HG02759 (cell line): ENCODE measurements around the gene RMND5B.
"Not testable (repeated sequence)": the region's sequence is repeated elsewhere in the genome, so short reads cannot be mapped to it uniquely, and the experiment has no call there.

Experiments
- ATAC-seq: cut with Tn5 transposase; IDR thresholded peaks from one replicate; pipeline ENCODE4 v1.9.1; 2021; ENCODE audit warnings: mild to moderate bottlenecking, moderate library complexity; ENCODE audit not compliant: unreplicated experiment

The RMND5B gene

GRCh38 chr5:178130234-178130575, 609 bp upstream of the RMND5B start:
- ATAC-seq, result not testable (repeated sequence)

DNA sequence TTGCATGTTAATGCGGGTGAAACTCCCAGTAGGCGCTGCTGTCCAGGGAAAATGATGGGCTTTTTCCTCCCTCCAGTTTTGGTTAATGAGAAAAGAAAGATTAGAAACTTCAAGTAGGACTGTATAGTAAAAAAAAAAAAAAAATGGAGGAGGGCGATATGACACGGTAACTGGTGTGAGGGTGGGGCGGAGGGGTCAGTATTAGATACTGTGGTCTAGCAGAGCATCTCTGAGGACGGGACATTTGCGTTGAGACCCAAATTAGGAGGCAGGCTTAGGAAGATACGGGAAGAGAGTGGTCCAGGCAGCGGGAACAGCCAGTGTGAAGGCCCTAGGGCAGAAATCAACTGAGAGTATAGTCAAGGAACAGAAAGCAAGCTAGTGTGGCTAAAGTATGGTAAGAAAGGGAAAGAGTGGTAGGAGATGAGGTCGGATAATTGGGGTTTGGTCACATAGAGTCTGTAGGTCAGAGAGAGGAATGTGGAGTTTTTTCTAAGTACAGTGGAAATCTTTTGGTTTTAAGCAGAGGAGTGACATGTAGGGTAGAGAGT, 707 bp downstream of the RMND5B start:
- no peak for ATAC-seq

DNA sequence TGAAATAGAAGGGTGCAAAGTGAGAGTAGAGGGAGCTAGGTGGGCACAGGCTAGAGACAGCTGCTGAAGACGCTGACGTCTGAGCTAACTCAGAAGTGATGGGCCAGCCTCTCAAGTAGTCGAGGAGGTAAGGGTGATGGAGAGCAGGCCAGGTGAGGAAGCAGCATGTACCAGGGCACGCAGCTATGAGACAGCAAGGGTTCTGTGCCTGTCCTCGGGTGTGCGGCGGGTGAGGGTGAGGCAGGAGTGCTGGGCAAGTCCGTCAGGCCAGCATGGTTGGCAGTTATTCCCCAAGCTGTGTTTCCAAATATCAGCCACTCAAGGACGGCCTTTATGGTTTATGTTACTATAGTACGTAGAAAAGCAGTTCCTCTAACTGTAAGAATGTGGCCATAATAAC, 6.2 kb downstream of the RMND5B start:
- no peak for ATAC-seq

DNA sequence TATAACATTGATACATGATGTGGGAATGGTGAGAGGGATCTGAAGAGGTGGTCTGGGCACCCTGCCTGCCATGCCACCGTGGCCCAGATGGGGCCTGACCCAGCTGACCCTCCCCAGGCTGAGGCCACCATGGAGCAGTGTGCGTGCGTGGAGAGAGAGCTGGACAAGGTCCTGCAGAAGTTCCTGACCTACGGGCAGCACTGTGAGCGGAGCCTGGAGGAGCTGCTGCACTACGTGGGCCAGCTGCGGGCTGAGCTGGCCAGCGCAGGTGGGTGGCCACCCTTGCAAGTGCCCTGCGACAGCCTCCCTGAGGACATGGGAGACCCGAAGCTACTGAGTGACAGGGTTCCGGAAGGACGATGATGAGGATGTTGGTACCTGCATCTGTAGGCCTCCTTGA, 7.2 kb downstream of the RMND5B start:
- ATAC-seq, result no peak

DNA sequence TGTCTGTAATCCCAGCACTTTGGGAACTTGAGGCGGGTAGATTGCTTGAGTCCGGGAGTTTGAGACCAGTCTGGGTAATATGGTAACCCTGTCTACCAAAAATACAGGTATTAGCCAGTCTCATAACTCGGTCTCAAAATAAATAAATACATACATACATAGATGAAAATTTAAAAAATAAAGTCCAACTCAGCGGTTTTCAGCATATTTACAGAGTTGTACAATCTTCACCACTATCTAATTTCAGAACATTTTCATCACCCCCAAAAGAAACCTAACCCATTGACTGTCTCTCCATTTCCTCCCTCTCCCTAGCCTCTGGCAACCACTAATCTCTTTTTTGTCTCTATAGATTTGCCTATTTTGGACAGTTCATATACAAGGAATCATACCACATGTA, 10.7 kb downstream of the RMND5B start:
- no peak for ATAC-seq

GRCh38 chr5:178142642-178143041, 11.8 kb downstream of the RMND5B start:
- no peak for ATAC-seq

- no peak for ATAC-seq
Measured at GRCh38 chr5:178143246-178143645, 12.4 kb downstream of the RMND5B start.

- no peak for ATAC-seq
Measured at GRCh38 chr5:178143901-178144300, 13.1 kb downstream of the RMND5B start.

- ATAC-seq, result peak; percentile 68
Measured at GRCh38 chr5:178145965-178146820, 15.4 kb downstream of the RMND5B start.

- ATAC-seq, result no peak
Measured at GRCh38 chr5:178147406-178147805, 16.6 kb downstream of the RMND5B start.

DNA sequence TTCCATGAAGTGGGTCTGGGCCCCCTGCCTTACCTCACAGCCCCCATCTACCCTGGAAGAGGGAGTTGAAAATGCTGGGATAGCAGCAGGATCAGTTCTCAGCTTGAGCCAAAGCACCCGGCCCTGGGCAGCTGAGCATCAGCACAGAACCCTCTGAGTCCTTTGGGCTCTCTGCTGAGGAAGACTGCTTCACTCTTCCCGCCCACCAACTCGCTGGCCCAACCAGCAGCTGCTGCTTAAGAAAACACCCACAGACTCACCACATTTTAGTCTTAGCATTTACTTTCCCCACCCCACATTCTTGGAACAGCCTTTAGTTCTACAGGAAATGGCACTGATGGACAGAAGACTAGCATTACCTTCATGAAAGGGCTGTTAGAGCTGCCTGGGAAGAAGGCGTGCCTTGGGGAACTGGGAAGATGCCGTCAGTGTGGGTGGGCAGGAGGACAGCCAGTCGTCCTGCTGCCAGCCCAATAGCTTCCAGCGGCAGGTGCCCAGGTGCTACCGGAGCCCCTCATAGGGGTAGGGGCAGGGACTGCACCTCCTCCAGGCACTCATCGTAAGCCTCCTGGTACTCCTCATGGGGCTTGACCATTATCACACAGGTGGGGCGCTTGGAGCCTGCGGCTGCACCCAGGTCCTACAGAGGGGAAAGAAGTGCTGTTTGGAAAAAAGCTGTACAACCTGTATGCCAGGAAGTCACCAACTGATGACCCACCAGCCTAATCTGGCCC, 18.6 kb downstream of the RMND5B start:
- no peak for ATAC-seq

GRCh38 chr5:178150977-178151734, 20.3 kb downstream of the RMND5B start:
- ATAC-seq, result no peak

GRCh38 chr5:178152491-178153444, 22.0 kb downstream of the RMND5B start:
- ATAC-seq, result no peak

- peak; percentile 99 for ATAC-seq
Measured at GRCh38 chr5:178153530-178154340, 22.9 kb downstream of the RMND5B start, which contains the start of gene NHP2. NHP2 (minus strand) TSS chr5:178153885; CDS start chr5:178153817, 68 bp downstream.

- no peak for ATAC-seq
Measured at GRCh38 chr5:178155065-178155464, 24.3 kb downstream of the RMND5B start.

GRCh38 chr5:178160176-178160575, 29.4 kb downstream of the RMND5B start:
- no peak for ATAC-seq

GRCh38 chr5:178162481-178162880, 31.7 kb downstream of the RMND5B start:
- ATAC-seq, result no peak

DNA sequence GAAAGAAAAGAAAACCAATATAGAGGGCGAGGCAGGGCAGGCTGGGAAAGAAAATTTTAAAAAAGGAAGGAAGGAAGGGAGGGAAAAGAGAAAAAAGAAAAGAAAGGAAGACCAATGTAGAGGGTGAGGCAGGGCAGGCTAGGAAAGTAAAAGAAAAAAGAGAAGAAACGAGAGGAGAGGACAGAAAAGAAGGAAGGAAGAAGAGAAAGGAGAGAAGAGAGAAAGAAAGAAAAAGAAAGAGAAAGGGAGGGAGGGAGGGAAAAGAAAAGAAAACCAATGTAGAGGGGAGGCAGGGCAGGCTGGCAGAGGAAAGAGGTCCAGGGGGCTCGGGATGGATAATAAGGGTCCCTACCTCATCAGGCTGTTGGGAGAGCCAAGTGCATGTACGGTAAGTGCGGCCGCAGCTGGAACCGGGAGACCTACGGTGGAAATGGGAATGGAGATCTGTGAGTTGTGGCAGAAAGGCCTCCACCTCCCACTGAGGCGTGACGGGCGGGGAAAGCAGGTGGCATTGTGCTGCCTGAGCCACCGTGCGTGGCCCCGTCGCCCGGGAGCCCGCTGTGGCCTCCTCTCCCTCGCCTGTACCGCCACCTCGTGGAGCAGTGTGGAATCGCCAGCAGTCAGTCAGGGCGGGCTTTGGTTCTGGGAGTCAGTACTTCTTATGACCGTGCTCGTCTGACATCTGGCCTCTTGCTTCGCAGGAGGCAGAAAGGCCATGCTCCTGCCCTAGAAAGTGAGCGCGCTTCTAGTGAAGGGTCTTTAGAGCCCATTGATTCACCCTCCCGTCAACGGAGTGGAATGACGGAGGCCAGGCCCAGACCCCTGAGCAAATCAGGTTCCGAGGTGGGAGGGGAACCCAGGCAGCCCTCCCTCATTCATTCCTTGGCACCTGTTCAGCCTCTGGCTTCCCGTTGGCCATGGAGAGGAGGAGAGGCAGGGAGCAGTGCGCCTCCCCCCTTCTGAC, 33.2 kb downstream of the RMND5B start:
- peak; percentile 94 for ATAC-seq
